Smooth muscle cell of the brain vasculature (primary cell): ENCODE results near the gene OSCP1.

Source experiments
- DNase-seq: peaks from one replicate; pipeline ENCODE4 v3.0.0-alpha.2; 2012; ENCODE audit warnings: low read depth, low spot score

OSCP1 gene

GRCh38 chr1:36447450-36447849 lies 2.8 kb downstream of the OSCP1 start:
- DNase-seq, result no peak

- DNase-seq, result no peak
Observed at GRCh38 chr1:36446746-36447145, 3.5 kb downstream of the OSCP1 start.

GRCh38 chr1:36446271-36446670 lies 4.0 kb downstream of the OSCP1 start:
- DNase-seq, result no peak

GRCh38 chr1:36443297-36443696 lies 7.0 kb downstream of the OSCP1 start:
- no peak for DNase-seq

GRCh38 chr1:36442337-36442736 lies 7.9 kb downstream of the OSCP1 start:
- no peak for DNase-seq

- DNase-seq, result no peak
Observed at GRCh38 chr1:36440646-36441045, 9.6 kb downstream of the OSCP1 start.

- no peak for DNase-seq
Observed at GRCh38 chr1:36440044-36440443, 10.2 kb downstream of the OSCP1 start.

- no peak for DNase-seq
Observed at GRCh38 chr1:36438715-36439114, 11.5 kb downstream of the OSCP1 start.

- DNase-seq, result no peak
Observed at GRCh38 chr1:36436821-36437220, 13.4 kb downstream of the OSCP1 start.

- DNase-seq, result no peak
Observed at GRCh38 chr1:36433102-36433501, 17.1 kb downstream of the OSCP1 start.

- no peak for DNase-seq
Observed at GRCh38 chr1:36432616-36433015, 17.6 kb downstream of the OSCP1 start.

- DNase-seq, result no peak
Observed at GRCh38 chr1:36425791-36426190, 24.5 kb downstream of the OSCP1 start.

- no peak for DNase-seq
Observed at GRCh38 chr1:36421649-36422048, 28.6 kb downstream of the OSCP1 start.

- DNase-seq, result peak; percentile 72
Observed at GRCh38 chr1:36420836-36421317, 29.4 kb downstream of the OSCP1 start.

- no peak for DNase-seq
Observed at GRCh38 chr1:36420409-36420808, 29.8 kb downstream of the OSCP1 start.

GRCh38 chr1:36419569-36419968 lies 30.7 kb downstream of the OSCP1 start:
- no peak for DNase-seq

GRCh38 chr1:36419140-36419539 lies 31.1 kb downstream of the OSCP1 start:
- no peak for DNase-seq

- no peak for DNase-seq
Observed at GRCh38 chr1:36417931-36418330, 32.3 kb downstream of the OSCP1 start.

- DNase-seq, result no peak
Observed at GRCh38 chr1:36415661-36416326, 34.5 kb downstream of the OSCP1 start.

GRCh38 chr1:36414384-36414783 lies 35.9 kb downstream of the OSCP1 start:
- DNase-seq, result no peak

- DNase-seq, result no peak
Observed at GRCh38 chr1:36411674-36412648, 38.3 kb downstream of the OSCP1 start.

GRCh38 chr1:36408479-36408878 lies 41.8 kb downstream of the OSCP1 start:
- no peak for DNase-seq

GRCh38 chr1:36406440-36406839 lies 43.8 kb downstream of the OSCP1 start:
- DNase-seq, result no peak
